ENCODE measurements around the gene CRAT.

CRAT gene

GRCh38 chr9:129058965-129059795, 51.4 kb downstream of the CRAT start:
- DNase-seq = no peak

GRCh38 chr9:129054163-129054851, 56.3 kb downstream of the CRAT start:
- no peak for DNase-seq

GRCh38 chr9:129053020-129053419, 57.6 kb downstream of the CRAT start:
- DNase-seq = no peak

GRCh38 chr9:129052592-129052991, 58.0 kb downstream of the CRAT start:
- no peak for DNase-seq

Measured in NCI-H774 (cell line).